RWPE2 (cell line): ENCODE data around the gene CLMN.

Experiments
- ATAC-seq: fragments of 200-7000 bp; cut with Tn5 transposase; 3 replicates; pipeline ENCODE4 v1.9.1; 2021; ENCODE audit warnings: low read depth
- DNase-seq: peaks from one replicate; pipeline ENCODE4 v3.0.0-alpha.2; 2020; ENCODE audit warnings: low spot score
- H3K27ac ChIP-seq: fragments of 450-650 bp; 2 replicates; pipeline ENCODE4 v1.5.1; 2017; ENCODE audit warnings: mild to moderate bottlenecking; ENCODE audit not compliant: poor library complexity, severe bottlenecking
- H3K27me3 ChIP-seq: fragments of 250-450 bp; sonication (Bioruptor Pico); 2 replicates; pipeline ENCODE4 v1.5.1; 2021; ENCODE audit warnings: mild to moderate bottlenecking, moderate library complexity; ENCODE audit not compliant: insufficient read depth, poor library complexity, severe bottlenecking
- H3K36me3 ChIP-seq: fragments of 250-450 bp; sonication (Bioruptor Pico); 2 replicates; pipeline ENCODE4 v1.5.1; 2020; ENCODE audit warnings: low read depth, mild to moderate bottlenecking, moderate library complexity
- H3K4me1 ChIP-seq: fragments of 250-450 bp; sonication (Bioruptor Pico); 2 replicates; pipeline ENCODE4 v1.5.1; 2021; ENCODE audit warnings: mild to moderate bottlenecking, moderate library complexity; ENCODE audit not compliant: insufficient read depth, poor library complexity, severe bottlenecking
- H3K4me3 ChIP-seq: fragments of 250-450 bp; sonication (Bioruptor Pico); 2 replicates; pipeline ENCODE4 v1.5.1; 2021; ENCODE audit warnings: mild to moderate bottlenecking, moderate library complexity; ENCODE audit not compliant: severe bottlenecking
- H3K9me3 ChIP-seq: fragments of 250-450 bp; sonication (Bioruptor Pico); 2 replicates; pipeline ENCODE4 v1.5.1; 2021; ENCODE audit warnings: mild to moderate bottlenecking, moderate library complexity; ENCODE audit not compliant: severe bottlenecking
- TF ChIP-seq, protein P1 (sequence below): fragments of 450-650 bp; IDR thresholded peaks from one replicate; pipeline ENCODE4 v1.5.1; 2017; ENCODE audit warnings: mild to moderate bottlenecking, moderate library complexity; ENCODE audit not compliant: poor library complexity, severe bottlenecking

CLMN gene

GRCh38 chr14:95328729-95329503 lies 9.2 kb upstream of the CLMN start:
- H3K36me3 ChIP-seq: no peaks in the 10 kb centered on the region
- peaks cover 4% of the 10 kb centered on the region for H3K4me1 ChIP-seq
- H3K27me3 ChIP-seq: no peaks in the 10 kb centered on the region
- ATAC-seq (peak; percentile 68), DNase-seq (no peak)
- no peaks in the 10 kb centered on the region for H3K9me3 ChIP-seq
- no peak overlapping the region for H3K4me3 ChIP-seq
- no peak overlapping the region for H3K27ac ChIP-seq
- TF ChIP-seq, protein P1, sequence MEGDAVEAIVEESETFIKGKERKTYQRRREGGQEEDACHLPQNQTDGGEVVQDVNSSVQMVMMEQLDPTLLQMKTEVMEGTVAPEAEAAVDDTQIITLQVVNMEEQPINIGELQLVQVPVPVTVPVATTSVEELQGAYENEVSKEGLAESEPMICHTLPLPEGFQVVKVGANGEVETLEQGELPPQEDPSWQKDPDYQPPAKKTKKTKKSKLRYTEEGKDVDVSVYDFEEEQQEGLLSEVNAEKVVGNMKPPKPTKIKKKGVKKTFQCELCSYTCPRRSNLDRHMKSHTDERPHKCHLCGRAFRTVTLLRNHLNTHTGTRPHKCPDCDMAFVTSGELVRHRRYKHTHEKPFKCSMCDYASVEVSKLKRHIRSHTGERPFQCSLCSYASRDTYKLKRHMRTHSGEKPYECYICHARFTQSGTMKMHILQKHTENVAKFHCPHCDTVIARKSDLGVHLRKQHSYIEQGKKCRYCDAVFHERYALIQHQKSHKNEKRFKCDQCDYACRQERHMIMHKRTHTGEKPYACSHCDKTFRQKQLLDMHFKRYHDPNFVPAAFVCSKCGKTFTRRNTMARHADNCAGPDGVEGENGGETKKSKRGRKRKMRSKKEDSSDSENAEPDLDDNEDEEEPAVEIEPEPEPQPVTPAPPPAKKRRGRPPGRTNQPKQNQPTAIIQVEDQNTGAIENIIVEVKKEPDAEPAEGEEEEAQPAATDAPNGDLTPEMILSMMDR: no peak

DNA sequence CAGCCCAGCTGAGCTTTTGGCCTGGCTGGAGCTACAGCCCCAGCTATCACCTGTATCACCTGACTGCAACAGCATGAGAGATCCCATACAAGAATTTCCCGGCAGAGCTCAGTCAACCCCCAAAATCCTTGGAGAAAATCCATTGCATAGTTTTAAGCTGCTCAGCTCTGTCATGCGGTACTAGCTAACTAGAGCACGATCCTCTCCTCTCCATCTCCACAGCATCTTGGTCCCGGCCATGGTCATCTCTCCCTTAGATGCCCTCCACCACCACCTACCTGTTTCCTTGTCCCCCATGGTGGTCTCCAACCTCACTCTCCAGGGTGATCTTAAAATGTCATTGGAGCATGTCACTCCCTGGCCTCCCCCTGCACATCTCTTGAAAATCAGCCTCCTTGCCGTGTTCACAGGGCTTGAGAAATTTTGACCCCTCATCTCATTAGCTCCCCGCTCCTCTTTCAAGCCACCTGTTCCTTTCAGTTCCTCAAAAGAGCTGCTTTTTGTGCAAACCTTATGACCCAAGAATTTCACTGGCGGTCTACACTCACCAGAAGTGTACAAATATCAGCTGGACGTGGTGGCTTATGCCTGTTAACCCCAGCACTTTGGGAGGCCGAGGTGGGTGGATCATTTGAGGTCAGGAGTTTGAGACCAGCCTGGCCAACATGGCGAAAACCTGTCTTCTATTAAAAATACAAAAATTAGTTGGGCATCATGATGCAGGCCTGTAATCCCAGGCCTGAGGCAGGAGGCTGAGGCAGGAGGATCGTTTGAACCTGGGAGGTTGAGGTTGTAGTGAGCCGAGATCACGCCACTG lies 8.1 kb upstream of the CLMN start:
- ATAC-seq: no peak
- no peak overlapping the region for H3K27ac ChIP-seq

GRCh38 chr14:95326987-95327386 lies 7.3 kb upstream of the CLMN start:
- TF ChIP-seq, protein P1: no peak
- Histone ChIP-seq H3K27me3 (no peaks in the 10 kb centered on the region), H3K36me3 (no peaks in the 10 kb centered on the region), H3K27ac (no peak overlapping the region), H3K4me1 (peaks cover 23% of the 10 kb centered on the region), H3K4me3 (no peak overlapping the region), H3K9me3 (no peaks in the 10 kb centered on the region)
- no peak for DNase-seq
- no peak for ATAC-seq

More for the DNA sequence above, 8.1 kb upstream of the CLMN start:
- TF ChIP-seq, protein P1: no peak
- Histone ChIP-seq H3K27me3 (no peaks in the 10 kb centered on the region), H3K36me3 (no peaks in the 10 kb centered on the region), H3K9me3 (no peaks in the 10 kb centered on the region), H3K4me3 (no peak overlapping the region), H3K4me1 (peaks cover 16% of the 10 kb centered on the region)
- no peak for DNase-seq

DNA sequence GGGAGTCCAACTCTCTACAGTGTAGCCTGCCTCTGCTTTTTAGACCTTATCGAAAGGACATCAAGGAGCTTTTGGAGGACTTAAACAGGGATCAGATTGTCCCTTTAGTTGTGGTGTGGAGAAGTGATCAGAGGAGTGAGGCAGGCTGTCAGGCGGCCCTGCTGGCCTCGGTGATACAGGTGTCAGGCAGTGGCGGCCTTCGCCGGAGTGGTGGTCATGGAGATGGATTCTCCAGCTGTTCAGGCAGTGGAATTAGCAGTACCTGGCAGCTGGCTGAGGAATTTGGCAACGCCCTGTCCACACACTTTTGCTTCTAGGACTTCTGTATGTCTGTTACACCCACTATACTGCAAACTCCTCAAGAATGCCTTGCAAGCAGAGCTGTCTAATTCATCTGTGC lies 4.2 kb upstream of the CLMN start:
- DNase-seq (no peak), ATAC-seq (0 out of 3 replicates have a peak, but pooled peaks have one; percentile 7)
- H3K27me3 ChIP-seq: no peaks in the 10 kb centered on the region
- H3K27ac ChIP-seq: no peak overlapping the region
- H3K4me3 ChIP-seq: no peak overlapping the region
- H3K36me3 ChIP-seq: no peaks in the 10 kb centered on the region
- H3K9me3 ChIP-seq: no peaks in the 10 kb centered on the region
- TF ChIP-seq, protein P1: no peak
- peaks cover 27% of the 10 kb centered on the region for H3K4me1 ChIP-seq

DNA sequence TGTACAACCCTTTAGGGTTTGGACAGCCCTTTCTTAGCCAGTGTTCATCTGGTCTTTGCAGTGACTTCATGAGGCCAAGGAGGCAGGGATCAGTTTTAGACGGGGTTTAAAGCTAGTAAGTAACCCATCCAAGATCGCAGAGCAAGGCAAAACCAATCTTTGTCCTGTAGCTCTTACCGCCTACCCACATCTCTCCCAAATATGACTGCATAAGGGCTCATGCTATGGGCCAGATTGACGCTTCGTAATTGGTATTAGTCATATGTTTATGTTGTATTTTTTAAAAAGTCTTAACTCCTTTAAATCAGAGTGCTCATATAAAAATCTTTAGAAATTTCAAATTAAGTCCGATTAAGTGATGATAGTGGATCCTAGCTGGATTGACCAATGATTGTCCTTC lies 3.7 kb upstream of the CLMN start:
- Histone ChIP-seq H3K4me3 (no peak overlapping the region), H3K4me1 (peaks cover 27% of the 10 kb centered on the region), H3K36me3 (no peaks in the 10 kb centered on the region), H3K27me3 (no peaks in the 10 kb centered on the region), H3K27ac (peak overlapping the region; percentile 58), H3K9me3 (no peaks in the 10 kb centered on the region)
- TF ChIP-seq, protein P1: no peak
- ATAC-seq: no peak
- DNase-seq: no peak
